Smooth muscle cell (in vitro differentiated cells): Measurements from ENCODE around the gene C2orf49. TPM values are rescaled to one million over a fixed set of nuclear protein-coding genes. Genes with fewer than 3 reads are reported as not detected.

Source experiments
- DNase-seq: peaks from one replicate; lab custom pipeline; 2025; ENCODE audit not compliant: unreplicated experiment; lab: John Stamatoyannopoulos, UW
- H2AFZ ChIP-seq: fragments of 200-600 bp; sonication (generic); 2 replicates; pipeline ENCODE4 v1.6.0; 2016; ENCODE audit warnings: antibody characterized with exemption, low read depth, mild to moderate bottlenecking
- H3F3A ChIP-seq: fragments of 200-600 bp; sonication (generic); 2 replicates; pipeline ENCODE4 v1.6.0; 2017; ENCODE audit warnings: antibody characterized with exemption, low read depth
- H3K27ac ChIP-seq: fragments of 200-600 bp; sonication (generic); 2 replicates; pipeline ENCODE4 v1.5.1; 2016; ENCODE audit warnings: low read depth, mild to moderate bottlenecking
- H3K27me3 ChIP-seq: fragments of 200-600 bp; sonication (generic); 2 replicates; pipeline ENCODE4 v1.6.1; 2016; ENCODE audit warnings: low read depth, mild to moderate bottlenecking
- H3K36me3 ChIP-seq: fragments of 200-600 bp; sonication (generic); 2 replicates; pipeline ENCODE4 v1.5.1; 2016; ENCODE audit warnings: low read depth
- H3K4me1 ChIP-seq: fragments of 200-600 bp; sonication (generic); 2 replicates; pipeline ENCODE4 v1.5.1; 2016; ENCODE audit warnings: low read depth
- H3K4me2 ChIP-seq: fragments of 200-600 bp; sonication (generic); 2 replicates; pipeline ENCODE4 v1.6.0; 2016; ENCODE audit warnings: mild to moderate bottlenecking
- H3K4me3 ChIP-seq: fragments of 200-600 bp; sonication (generic); 2 replicates; pipeline ENCODE4 v1.5.1; 2016; ENCODE audit warnings: mild to moderate bottlenecking
- H3K79me2 ChIP-seq: fragments of 200-600 bp; sonication (generic); 2 replicates; pipeline ENCODE4 v1.6.0; 2016; ENCODE audit warnings: low read depth, mild to moderate bottlenecking
- H3K9ac ChIP-seq: fragments of 200-600 bp; sonication (generic); 2 replicates; pipeline ENCODE4 v1.6.0; 2016; ENCODE audit warnings: low read depth
- H3K9me3 ChIP-seq: fragments of 200-600 bp; sonication (generic); replicated peaks from 2 replicates; pipeline ENCODE4 v1.5.1; 2016; ENCODE audit warnings: low read depth
- H4K20me1 ChIP-seq: fragments of 200-600 bp; sonication (generic); 2 replicates; pipeline ENCODE4 v1.6.0; 2016; ENCODE audit warnings: low read depth
- CTCF ChIP-seq: fragments of 200-600 bp; sonication (generic); IDR thresholded peaks from 2 replicates; pipeline ENCODE4 v1.5.1; 2017; ENCODE audit warnings: borderline replicate concordance, mild to moderate bottlenecking, antibody characterized with exemption; ENCODE audit not compliant: insufficient read depth, poor library complexity, severe bottlenecking
- WGBS: methylation state at CpG from one replicate; pipeline ENCODE4 v1.1.7; 2016; ENCODE audit warnings: low lambda C conversion rate; 5-methylcytosine and 5-hydroxymethylcytosine counted together
- polyA plus RNA-seq: library from polyadenylated mRNA; unstranded; fragments of >200 nt; fragmentation: Nextera tagmentation; extraction: Ambion mirVana; gene quantifications from 2 replicates; pipeline ENCODE4 v1.2.1, GENCODE V29; 2016
- total RNA-seq: library from RNA; depleted of rRNA; stranded (reverse); fragments of >200 nt; gene quantifications from 2 replicates; pipeline ENCODE4 v1.2.3, GENCODE V29; 2014

Gene C2orf49
- total and polyA plus RNA-seq, 2 experiments from 2014 or later = 17.9 to 37.7 TPM

- no peak overlapping the region for H3K4me3 ChIP-seq
- H4K20me1 ChIP-seq = peaks cover 90% of the 10 kb centered on the region
- H3F3A ChIP-seq = peaks cover 4% of the 10 kb centered on the region
- H3K79me2 ChIP-seq = peaks cover 4% of the 10 kb centered on the region
- H3K36me3 ChIP-seq = no peaks in the 10 kb centered on the region
- H3K27me3 ChIP-seq = no peaks in the 10 kb centered on the region
- no peaks in the 10 kb centered on the region for H3K4me1 ChIP-seq
- no peak overlapping the region for H3K27ac ChIP-seq
- no peak overlapping the region for H2AFZ ChIP-seq
- H3K9ac ChIP-seq = no peak overlapping the region
- no peak for DNase-seq
- no peaks in the 10 kb centered on the region for H3K9me3 ChIP-seq
- no peak overlapping the region for H3K4me2 ChIP-seq
- TF ChIP-seq CTCF = no peak
- WGBS = 92% methylated on average over 15 of the region's 15 CpGs
Measured at GRCh38 chr2:105375001-105375561, 37.7 kb downstream of the C2orf49 start.

GRCh38 chr2:105376010-105376409 lies 38.7 kb downstream of the C2orf49 start:
- H3K9me3 ChIP-seq = no peaks in the 10 kb centered on the region
- no peak overlapping the region for H2AFZ ChIP-seq
- H3K4me3 ChIP-seq = no peak overlapping the region
- no peak overlapping the region for H3K27ac ChIP-seq
- TF ChIP-seq CTCF = no peak
- no peaks in the 10 kb centered on the region for H3K27me3 ChIP-seq
- no peaks in the 10 kb centered on the region for H3F3A ChIP-seq
- no peaks in the 10 kb centered on the region for H3K4me1 ChIP-seq
- DNase-seq = no peak
- no peak overlapping the region for H3K9ac ChIP-seq
- 93% methylated on average over 11 of the region's 11 CpGs for WGBS
- H3K36me3 ChIP-seq = no peaks in the 10 kb centered on the region
- no peak overlapping the region for H3K4me2 ChIP-seq
- peaks cover 81% of the 10 kb centered on the region for H4K20me1 ChIP-seq
- peaks cover 4% of the 10 kb centered on the region for H3K79me2 ChIP-seq

GRCh38 chr2:105376789-105377240 lies 39.5 kb downstream of the C2orf49 start:
- H3K4me1 ChIP-seq = no peaks in the 10 kb centered on the region
- TF ChIP-seq CTCF = no peak
- H4K20me1 ChIP-seq = peaks cover 73% of the 10 kb centered on the region
- H3K4me3 ChIP-seq = no peak overlapping the region
- H3K27ac ChIP-seq = no peak overlapping the region
- no peak overlapping the region for H3K4me2 ChIP-seq
- 79% methylated on average over 5 of the region's 5 CpGs for WGBS
- H3K36me3 ChIP-seq = no peaks in the 10 kb centered on the region
- no peaks in the 10 kb centered on the region for H3K27me3 ChIP-seq
- H3K79me2 ChIP-seq = peaks cover 4% of the 10 kb centered on the region
- H3F3A ChIP-seq = peaks cover under 1% of the 10 kb centered on the region
- DNase-seq = no peak
- H3K9me3 ChIP-seq = no peaks in the 10 kb centered on the region
- no peak overlapping the region for H3K9ac ChIP-seq
- H2AFZ ChIP-seq = no peak overlapping the region

- H4K20me1 ChIP-seq = peaks cover 71% of the 10 kb centered on the region
- no peak overlapping the region for H3K4me2 ChIP-seq
- no peak overlapping the region for H3K9ac ChIP-seq
Measured at GRCh38 chr2:105377871-105378270, 40.5 kb downstream of the C2orf49 start.

More at GRCh38 chr2:105377871-105378270, 40.5 kb downstream of the C2orf49 start:
- TF ChIP-seq CTCF = no peak
- Histone ChIP-seq H3F3A (peaks cover 9% of the 10 kb centered on the region), H3K4me3 (no peak overlapping the region), H3K27me3 (no peaks in the 10 kb centered on the region), H2AFZ (no peak overlapping the region), H3K4me1 (no peaks in the 10 kb centered on the region), H3K9me3 (no peaks in the 10 kb centered on the region), H3K79me2 (peaks cover 4% of the 10 kb centered on the region), H3K27ac (peak overlapping the region; percentile 25), H3K36me3 (peaks cover 4% of the 10 kb centered on the region)
- DNase-seq = no peak
- WGBS = 93% methylated on average over 3 of the region's 3 CpGs
